Measurements from ENCODE around the gene CCL7.

The CCL7 gene

GRCh38 chr17:34300652-34301370, 30.8 kb downstream of the CCL7 start:
- DNase-seq (ENCODE audit: insufficient read length, low spot score) (no peak), FAIRE-seq (no peak)
- TF ChIP-seq PAX5 (IDR thresholded peaks at IDR 0.05; ENCODE audit: insufficient read depth, low read length, severe bottlenecking) (no peak), SPI1 (IDR thresholded peaks at IDR 0.05; ENCODE audit: low read depth, low read length) (no peak), POLR2AphosphoS5 (IDR thresholded peaks at IDR 0.05; ENCODE audit: low read depth, low read length) (no peak), TAF1 (IDR thresholded peaks at IDR 0.05; ENCODE audit: low read depth, low read length) (no peak), POU2F2 (IDR thresholded peaks at IDR 0.05; ENCODE audit: low read depth, low read length) (no peak), POLR2A (IDR thresholded peaks at IDR 0.05; ENCODE audit: low read depth, low read length) (no peak)

DNA sequence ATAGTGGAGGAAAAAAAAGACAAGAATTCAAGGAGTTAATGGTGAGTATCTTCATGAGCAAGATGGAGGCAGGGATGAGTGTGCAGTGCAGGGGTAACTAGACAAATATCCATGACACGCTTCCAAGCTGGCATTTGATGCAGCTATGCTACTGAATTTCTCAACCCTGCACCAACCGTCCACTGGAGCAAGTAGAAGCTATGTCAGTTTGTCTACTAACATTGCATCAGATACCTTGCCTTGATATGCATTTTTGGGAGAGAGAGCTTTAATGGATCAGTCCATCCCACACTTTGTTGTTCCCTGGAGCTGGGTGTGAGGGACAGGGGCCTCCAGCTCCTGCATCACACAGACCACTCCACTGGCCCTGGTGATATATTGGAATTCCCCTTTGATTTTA, 32.0 kb downstream of the CCL7 start:
- FAIRE-seq (no peak), DNase-seq (ENCODE audit: insufficient read length, low spot score) (no peak)
- TF ChIP-seq SPI1 (IDR thresholded peaks at IDR 0.05; ENCODE audit: low read depth, low read length) (no peak), POLR2A (IDR thresholded peaks at IDR 0.05; ENCODE audit: low read depth, low read length) (no peak), TAF1 (IDR thresholded peaks at IDR 0.05; ENCODE audit: low read depth, low read length) (no peak)

DNA sequence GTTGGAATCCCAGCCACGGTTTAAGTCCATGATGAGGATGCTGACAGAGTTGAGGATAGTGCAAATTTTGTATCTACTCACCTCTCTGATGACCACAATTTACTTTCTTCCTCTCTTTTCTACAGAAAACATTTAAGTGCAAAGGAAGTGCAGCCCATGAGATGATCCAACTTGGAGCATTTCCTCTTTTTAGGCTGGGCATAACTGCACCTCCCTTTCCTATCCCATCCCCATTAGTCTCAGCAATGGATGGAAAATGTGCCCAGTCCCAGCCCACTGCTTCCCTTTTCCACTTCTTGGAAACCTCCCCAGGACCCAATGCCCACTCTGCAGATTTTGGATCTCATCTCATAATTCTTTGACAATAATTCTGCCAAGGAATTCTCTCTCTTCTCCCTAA, 32.6 kb downstream of the CCL7 start:
- DNase-seq (ENCODE audit: insufficient read length, low spot score): no peak
- FAIRE-seq: no peak
- TF ChIP-seq PAX5 (IDR thresholded peaks at IDR 0.05; ENCODE audit: insufficient read depth, low read length, severe bottlenecking) (no peak), SPI1 (IDR thresholded peaks at IDR 0.05; ENCODE audit: low read depth, low read length) (peak; percentile 24; the same call in 1 of the 2 replicates), POLR2A (IDR thresholded peaks at IDR 0.05; ENCODE audit: low read depth, low read length) (no peak)

DNA sequence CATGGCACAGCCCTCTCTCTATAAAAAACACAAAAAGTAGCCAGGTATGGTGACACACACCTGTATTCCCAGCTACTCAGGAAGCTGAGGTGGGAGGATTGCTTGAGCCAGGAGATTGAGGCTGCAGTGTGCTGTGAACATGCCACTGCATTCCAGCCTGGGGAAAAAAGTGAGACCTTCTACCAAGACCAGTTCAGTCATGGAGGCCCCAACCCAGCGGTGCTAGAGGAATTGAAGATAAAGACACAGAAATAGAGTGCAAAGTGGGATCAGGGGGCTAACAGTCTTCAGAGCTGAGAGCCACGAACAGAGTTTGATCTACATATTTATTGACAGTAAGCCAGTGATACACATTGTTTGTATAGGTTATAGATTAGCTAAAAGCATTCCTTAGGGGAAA, 33.6 kb downstream of the CCL7 start:
- TF ChIP-seq TAF1 (IDR thresholded peaks at IDR 0.05; ENCODE audit: low read depth, low read length) (no peak), SPI1 (IDR thresholded peaks at IDR 0.05; ENCODE audit: low read depth, low read length) (no peak)
- FAIRE-seq: no peak

GRCh38 chr17:34305061-34305460, 35.0 kb downstream of the CCL7 start:
- DNase-seq (ENCODE audit: insufficient read length, low spot score): no peak
- no peak for TF ChIP-seq POLR2AphosphoS5 (IDR thresholded peaks at IDR 0.05; ENCODE audit: low read depth, low read length)
- TF ChIP-seq PAX5 (IDR thresholded peaks at IDR 0.05; ENCODE audit: insufficient read depth, low read length, severe bottlenecking): no peak
- TF ChIP-seq POLR2A (IDR thresholded peaks at IDR 0.05; ENCODE audit: low read depth, low read length): no peak
- TF ChIP-seq SPI1 (IDR thresholded peaks at IDR 0.05; ENCODE audit: low read depth, low read length): no peak
- TF ChIP-seq TAF1 (IDR thresholded peaks at IDR 0.05; ENCODE audit: low read depth, low read length): no peak
- no peak for TF ChIP-seq POU2F2 (IDR thresholded peaks at IDR 0.05; ENCODE audit: low read depth, low read length)
- FAIRE-seq: no peak

More for the DNA sequence above, 33.6 kb downstream of the CCL7 start:
- DNase-seq (ENCODE audit: insufficient read length, low spot score): no peak

GRCh38 chr17:34305606-34306005, 35.6 kb downstream of the CCL7 start:
- no peak for DNase-seq (ENCODE audit: insufficient read length, low spot score)
- FAIRE-seq: no peak
- TF ChIP-seq PAX5 (IDR thresholded peaks at IDR 0.05; ENCODE audit: insufficient read depth, low read length, severe bottlenecking) (no peak), POLR2AphosphoS5 (IDR thresholded peaks at IDR 0.05; ENCODE audit: low read depth, low read length) (no peak), SPI1 (IDR thresholded peaks at IDR 0.05; ENCODE audit: low read depth, low read length) (no peak), POLR2A (IDR thresholded peaks at IDR 0.05; ENCODE audit: low read depth, low read length) (no peak), POU2F2 (IDR thresholded peaks at IDR 0.05; ENCODE audit: low read depth, low read length) (no peak), TAF1 (IDR thresholded peaks at IDR 0.05; ENCODE audit: low read depth, low read length) (no peak)

- DNase-seq (ENCODE audit: insufficient read length, low spot score) (no peak), FAIRE-seq (no peak)
- no peak for TF ChIP-seq SPI1 (IDR thresholded peaks at IDR 0.05; ENCODE audit: low read depth, low read length)
- no peak for TF ChIP-seq POLR2AphosphoS5 (IDR thresholded peaks at IDR 0.05; ENCODE audit: low read depth, low read length)
- no peak for TF ChIP-seq POLR2A (IDR thresholded peaks at IDR 0.05; ENCODE audit: low read depth, low read length)
- no peak for TF ChIP-seq POU2F2 (IDR thresholded peaks at IDR 0.05; ENCODE audit: low read depth, low read length)
- TF ChIP-seq TAF1 (IDR thresholded peaks at IDR 0.05; ENCODE audit: low read depth, low read length): no peak
- no peak for TF ChIP-seq PAX5 (IDR thresholded peaks at IDR 0.05; ENCODE audit: insufficient read depth, low read length, severe bottlenecking)
Observed at GRCh38 chr17:34306466-34306865, 36.4 kb downstream of the CCL7 start.

GRCh38 chr17:34307110-34307509, 37.1 kb downstream of the CCL7 start:
- no peak for DNase-seq (ENCODE audit: insufficient read length, low spot score)
- no peak for TF ChIP-seq PAX5 (IDR thresholded peaks at IDR 0.05; ENCODE audit: insufficient read depth, low read length, severe bottlenecking)
- no peak for TF ChIP-seq POLR2A (IDR thresholded peaks at IDR 0.05; ENCODE audit: low read depth, low read length)
- no peak for FAIRE-seq

- no peak for FAIRE-seq
- TF ChIP-seq POLR2A (IDR thresholded peaks at IDR 0.05; ENCODE audit: low read depth, low read length): no peak
- TF ChIP-seq POU2F2 (IDR thresholded peaks at IDR 0.05; ENCODE audit: low read depth, low read length): no peak
- TF ChIP-seq TAF1 (IDR thresholded peaks at IDR 0.05; ENCODE audit: low read depth, low read length): no peak
- no peak for TF ChIP-seq PAX5 (IDR thresholded peaks at IDR 0.05; ENCODE audit: insufficient read depth, low read length, severe bottlenecking)
- no peak for TF ChIP-seq SPI1 (IDR thresholded peaks at IDR 0.05; ENCODE audit: low read depth, low read length)
- TF ChIP-seq POLR2AphosphoS5 (IDR thresholded peaks at IDR 0.05; ENCODE audit: low read depth, low read length): no peak
Observed at GRCh38 chr17:34308371-34308770, 38.4 kb downstream of the CCL7 start.

GRCh38 chr17:34311291-34311690, 41.3 kb downstream of the CCL7 start:
- no peak for TF ChIP-seq POU2F2 (IDR thresholded peaks at IDR 0.05; ENCODE audit: low read depth, low read length)
- no peak for TF ChIP-seq POLR2A (IDR thresholded peaks at IDR 0.05; ENCODE audit: low read depth, low read length)
- no peak for TF ChIP-seq SPI1 (IDR thresholded peaks at IDR 0.05; ENCODE audit: low read depth, low read length)
- TF ChIP-seq POLR2AphosphoS5 (IDR thresholded peaks at IDR 0.05; ENCODE audit: low read depth, low read length): no peak
- no peak for TF ChIP-seq PAX5 (IDR thresholded peaks at IDR 0.05; ENCODE audit: insufficient read depth, low read length, severe bottlenecking)
- TF ChIP-seq TAF1 (IDR thresholded peaks at IDR 0.05; ENCODE audit: low read depth, low read length): no peak
- DNase-seq (ENCODE audit: insufficient read length, low spot score) (no peak), FAIRE-seq (no peak)

More at GRCh38 chr17:34308371-34308770, 38.4 kb downstream of the CCL7 start:
- DNase-seq (ENCODE audit: insufficient read length, low spot score): no peak

All from GM12891 (cell line).